Measurements from ENCODE around the gene LTBR.

LTBR gene

DNA sequence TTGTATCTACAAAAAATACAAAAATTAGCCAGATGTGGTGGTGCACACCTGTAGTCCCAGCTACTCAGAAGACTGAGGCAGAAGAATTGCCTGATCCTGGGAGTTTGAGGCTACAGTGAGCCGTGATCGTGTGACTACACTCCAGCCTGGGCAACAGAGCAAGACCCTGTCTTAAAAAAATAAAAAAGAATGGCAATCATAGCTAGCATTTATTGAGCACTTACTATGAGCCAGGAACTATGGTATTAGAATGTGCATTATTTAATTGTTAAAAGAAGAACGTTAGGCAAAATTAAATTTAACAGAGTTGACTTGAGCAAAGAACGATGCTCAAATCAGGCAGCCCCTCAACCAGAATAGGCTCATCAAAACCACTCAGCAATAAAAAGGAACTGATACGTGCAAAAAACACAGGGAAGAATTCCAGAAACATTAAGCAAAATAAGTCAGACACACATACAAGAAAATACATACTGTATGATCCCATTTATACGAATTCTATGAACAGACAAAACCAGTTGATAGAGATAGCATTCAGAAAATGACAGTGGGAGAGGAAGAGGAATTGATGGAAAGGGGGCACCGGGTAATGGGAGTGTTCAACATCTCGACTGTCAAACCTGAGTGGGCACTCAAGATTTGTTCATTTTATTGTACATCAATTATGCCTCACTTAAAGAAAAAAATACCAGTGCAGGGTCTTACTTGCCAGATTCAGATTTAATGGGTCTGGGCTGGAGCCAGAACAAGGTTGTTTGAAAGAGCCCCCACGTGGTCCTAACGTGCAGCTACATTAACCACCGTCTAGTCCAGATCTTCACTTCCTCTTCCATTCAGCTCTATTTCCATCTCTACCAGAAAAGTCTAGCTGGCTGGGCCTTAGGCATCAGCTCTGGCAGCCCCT lies 16.6 kb upstream of the LTBR start:
- in situ Hi-C loops (cut with MboI; ENCODE audit: low sequenced_read_pairs): no loop called here

DNA sequence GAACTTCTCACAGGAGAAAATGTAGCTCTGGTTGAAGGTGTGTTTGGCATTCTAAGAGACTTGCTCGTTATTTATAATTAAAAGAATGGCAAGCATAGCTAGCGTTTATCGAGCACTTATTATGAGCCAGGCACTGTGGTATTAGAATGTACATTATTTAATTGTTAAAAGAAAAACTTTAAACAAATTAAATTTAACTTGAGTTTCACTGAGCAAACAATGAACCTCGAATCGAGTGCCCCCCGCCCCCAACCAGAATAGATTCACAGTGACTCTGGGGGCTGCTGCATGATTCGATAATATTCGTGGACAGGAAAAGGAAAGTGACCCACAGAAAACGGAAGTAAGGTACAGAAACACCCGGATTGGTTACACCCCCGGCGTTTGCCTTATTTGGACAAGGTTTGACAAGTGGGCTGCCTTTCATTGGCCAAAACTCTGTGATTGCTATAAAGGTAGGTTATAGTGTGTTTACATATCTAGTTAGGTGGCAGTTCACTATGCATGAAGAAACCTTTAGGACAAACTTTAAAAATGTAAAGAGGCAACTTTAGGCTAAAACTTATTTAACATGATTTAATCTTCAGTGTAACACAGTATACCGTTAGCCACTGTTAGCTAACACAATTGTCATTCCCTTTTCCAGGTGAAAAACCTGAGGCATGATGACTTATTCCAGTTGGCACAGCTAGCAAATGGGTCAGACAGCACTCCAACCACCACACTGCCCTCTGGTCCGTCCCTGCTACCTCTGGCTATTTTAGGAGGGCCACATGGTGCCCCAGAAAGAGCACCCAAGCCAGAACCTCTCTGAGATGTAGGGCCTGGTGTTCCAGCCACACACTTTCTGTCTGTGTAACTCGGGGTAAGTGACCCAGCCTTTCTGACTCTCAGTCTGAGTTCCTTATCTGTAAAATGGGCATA lies 15.7 kb upstream of the LTBR start:
- in situ Hi-C loops (cut with MboI; ENCODE audit: low sequenced_read_pairs): no loop called here

DNA sequence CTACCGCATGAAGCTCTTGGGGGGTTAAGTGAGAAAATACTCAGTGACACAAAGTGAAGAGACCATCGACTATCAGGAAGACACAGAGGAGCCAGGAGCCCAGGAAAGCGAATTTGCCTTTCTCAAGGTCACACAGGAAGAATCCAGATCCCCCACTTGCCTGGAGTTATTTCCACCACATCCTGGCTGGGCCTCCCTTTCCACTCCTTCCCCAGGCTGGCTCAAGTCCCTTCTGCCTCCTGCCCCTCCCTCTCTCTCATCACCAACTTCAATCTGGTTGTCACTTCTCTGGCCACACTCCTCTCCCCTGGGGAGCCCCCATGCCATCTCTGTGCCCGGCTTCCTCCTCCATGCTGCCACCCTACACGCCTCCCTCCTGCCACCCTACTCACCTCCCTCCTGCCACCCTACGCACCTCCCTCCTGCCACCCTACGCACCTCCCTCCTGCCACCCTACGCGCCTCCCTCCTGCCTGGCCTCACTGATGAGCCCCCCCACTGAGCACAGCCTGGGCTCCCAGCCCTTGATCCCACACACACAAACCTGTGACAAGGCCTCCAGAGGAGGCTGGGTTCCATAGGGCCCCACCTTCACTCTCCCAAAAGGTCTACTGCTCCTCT lies 14.9 kb upstream of the LTBR start:
- in situ Hi-C loops (cut with MboI; ENCODE audit: low sequenced_read_pairs): no loop called here

DNA sequence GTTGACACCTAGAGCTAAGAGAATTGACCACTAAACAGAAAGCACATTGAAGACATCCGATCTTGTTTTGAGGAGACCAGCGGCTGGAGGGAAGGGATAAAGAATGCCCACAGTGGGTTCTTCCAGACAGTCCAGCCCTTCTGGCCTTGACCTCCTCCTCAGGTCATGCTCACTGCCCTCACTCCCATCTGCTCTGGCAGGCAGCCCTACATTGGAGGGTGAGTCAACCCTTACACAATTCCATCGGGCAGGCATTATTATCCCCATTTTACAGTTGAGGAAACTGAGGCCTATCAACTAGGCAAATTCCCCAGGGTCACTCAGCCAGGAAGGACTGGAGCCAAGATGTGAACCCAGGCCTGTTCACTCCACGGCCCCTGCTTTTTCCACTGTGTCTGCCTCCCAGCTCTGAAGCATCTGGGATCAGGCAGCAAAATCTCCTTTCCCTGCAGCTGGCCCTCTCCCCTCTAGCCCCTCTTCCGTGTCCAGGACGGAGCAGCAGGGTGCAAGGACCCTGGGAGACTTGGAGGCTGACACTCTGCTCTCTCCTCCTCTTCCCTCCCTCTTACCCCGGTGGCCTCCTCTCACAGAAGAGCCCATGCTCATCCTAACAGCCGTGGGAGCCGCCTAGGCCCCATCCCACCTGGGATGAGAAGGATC lies 13.9 kb upstream of the LTBR start:
- in situ Hi-C loops (cut with MboI; ENCODE audit: low sequenced_read_pairs): no loop called here

DNA sequence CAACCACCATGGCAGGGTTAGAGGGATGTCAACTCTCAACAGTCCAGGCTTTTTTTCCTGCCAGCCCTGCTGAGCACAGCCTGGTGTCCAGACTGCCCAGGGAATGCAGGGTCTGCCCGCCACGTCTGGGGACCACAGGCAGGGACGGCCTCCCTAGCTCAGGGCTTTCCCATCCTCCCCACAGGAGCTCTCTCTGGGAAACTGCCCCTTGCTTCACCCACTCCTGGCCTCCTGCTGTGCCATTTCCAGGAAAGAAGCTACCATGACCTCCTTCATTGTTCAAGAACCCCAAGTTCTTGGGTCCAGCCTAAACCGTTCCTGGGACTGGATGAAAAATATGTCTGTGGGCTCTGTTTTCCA lies 13.4 kb upstream of the LTBR start:
- in situ Hi-C loops (cut with MboI; ENCODE audit: low sequenced_read_pairs): no loop called here

DNA sequence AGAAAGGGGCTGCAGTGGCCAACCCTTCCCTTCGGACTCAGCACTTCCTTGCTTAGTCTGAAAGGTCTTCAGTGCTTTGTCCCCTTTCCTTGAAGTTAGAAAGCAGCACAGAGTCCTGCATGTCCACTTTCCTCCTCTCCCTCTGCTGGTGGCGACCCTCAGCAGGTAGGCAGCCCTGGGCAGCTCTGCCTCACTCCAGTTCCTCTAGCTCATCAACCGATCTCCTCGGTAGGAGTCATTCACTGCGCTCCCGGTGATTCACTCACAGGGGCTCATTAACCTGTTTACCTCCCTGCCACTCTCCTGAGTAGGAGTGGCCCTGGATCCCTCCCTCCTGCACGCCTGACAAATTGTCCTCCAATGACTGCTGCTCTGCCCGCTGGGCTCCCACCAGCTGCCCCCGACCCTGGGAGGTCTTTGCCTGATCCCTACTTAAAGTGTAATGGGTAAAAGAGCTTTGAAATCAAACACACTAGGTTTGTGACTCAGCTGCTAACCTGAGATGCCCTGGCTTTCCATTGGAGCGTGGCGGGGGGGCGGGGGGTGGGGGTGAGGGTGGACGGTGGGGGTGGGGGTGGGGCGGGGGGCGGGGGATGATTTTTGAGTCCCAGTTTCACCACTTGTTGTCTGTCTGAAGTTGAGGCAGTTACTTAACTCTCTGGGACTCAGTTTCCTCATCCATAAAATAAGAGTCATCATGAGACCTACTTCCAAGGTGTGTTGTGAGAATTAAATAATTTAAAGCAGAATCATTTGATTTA lies 12.8 kb upstream of the LTBR start:
- in situ Hi-C loops (cut with MboI; ENCODE audit: low sequenced_read_pairs): no loop called here

DNA sequence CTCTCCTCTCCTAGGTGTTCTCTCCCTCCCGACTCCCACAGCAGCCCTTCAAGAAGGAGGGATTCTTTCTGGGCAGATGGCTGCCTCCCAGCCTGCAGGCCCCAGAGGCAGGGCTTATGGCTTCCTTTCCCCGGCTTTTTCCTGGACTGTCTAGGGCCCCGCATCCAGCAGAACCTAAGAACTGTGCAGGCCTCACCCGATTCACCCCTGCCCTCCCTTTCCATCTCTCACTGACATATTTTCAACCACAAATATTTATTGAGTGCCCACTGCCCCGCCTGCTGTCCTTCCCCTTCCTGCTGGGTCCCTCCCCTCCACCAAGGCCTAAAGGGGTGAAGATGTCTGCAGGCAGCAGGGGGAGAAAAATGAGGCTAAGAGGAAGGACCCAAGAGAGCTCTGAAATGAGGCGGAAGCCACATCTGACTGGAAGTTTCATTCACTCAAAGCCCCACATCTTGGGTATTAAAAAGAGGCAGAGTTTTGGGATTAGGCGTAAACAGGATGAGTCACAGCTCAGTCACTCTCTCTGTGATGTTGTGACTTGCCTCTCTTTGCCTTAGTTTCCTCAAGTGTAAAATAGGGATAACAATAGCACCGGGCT lies 11.5 kb upstream of the LTBR start:
- in situ Hi-C loops (cut with MboI; ENCODE audit: low sequenced_read_pairs): no loop called here

DNA sequence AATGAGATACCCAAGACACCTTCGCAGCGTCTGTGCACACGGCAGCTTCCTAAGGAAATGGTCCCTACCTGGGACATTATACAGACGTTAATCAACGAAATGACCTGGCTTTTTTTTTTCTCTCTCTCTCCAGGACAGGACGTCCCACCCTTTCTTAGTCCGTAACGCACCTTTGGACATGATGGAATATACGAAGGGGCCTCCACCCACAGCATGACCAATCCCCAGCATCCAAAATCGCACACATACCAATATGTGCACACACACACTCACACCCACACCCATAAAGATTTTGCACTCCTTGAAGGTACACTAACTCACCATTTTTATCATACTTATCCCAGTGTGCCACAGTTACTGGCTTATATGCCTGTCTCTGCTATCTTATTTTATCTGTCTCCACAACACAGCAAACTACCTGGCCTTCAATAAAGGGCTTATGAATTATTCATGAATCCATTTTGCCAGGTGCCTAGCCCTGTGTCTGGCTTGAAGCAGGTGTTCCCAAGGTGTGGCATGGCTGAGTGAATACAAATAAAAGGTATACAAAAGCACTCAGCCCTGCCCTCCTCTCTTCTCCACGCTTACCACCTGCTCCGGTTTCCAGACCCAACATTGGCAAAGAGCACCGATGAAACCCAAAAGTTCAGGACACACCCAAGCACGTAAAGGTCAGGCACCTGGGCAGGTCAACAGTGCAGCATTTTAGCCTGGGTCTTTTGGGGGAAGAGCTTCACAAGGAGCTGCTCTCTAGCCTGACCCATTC lies 10.8 kb upstream of the LTBR start:
- in situ Hi-C loops (cut with MboI; ENCODE audit: low sequenced_read_pairs): no loop called here

DNA sequence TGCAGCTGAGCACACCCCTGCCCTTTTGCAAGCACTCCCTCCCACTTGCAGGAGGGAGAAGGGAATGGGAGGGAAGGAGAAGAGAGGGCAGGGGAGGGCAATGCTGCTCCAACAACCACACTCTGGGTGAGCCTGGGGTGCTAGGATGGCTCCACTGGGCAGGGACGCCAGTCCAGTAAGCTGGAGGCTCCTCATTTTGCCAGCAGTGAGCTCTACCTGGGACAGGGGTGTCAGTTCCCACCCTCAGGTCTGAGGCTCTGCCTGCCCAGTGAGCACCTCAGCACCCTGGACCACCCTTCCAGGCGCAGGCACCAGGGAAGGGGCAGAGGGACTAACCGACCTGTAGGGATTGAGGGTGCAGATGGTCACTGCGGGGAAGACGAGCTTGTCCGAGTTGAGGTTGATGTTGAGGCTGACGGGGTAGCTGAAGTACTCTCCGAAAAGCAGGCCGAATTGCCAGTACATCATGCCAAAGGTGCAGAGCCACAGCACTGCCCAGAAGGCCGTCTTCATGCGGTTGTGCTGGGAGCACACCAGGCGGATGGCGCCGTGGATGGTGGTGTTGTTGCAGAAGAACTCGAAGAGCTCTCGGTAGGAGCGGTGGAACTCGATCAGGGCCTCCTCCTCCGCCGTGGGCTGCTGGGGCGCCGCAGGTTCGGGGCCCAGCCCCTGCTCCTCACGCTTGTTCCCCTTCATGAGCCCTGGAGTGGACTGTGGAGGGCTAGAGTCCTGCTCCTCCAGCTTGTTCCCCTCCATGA lies 9.8 kb upstream of the LTBR start:
- in situ Hi-C loops (cut with MboI; ENCODE audit: low sequenced_read_pairs): no loop called here

DNA sequence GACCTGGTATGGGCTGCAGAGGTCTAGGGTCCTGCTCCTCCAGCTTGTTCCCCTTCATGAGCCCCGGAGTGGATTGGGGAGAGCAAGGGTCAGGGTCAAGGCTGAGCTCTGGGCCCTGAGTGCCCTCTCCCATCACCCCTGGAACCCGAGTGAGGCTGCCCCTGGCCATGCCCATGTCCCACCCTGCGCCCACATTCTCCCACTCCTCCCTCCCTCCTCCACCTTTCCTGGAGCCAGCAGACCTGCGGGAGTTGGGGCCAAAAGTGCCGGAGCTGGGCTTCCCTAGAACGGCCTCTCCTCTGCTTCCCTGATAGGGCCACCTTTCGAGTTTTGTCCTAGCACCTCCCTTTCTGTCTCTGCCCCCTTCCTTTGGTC lies 9.2 kb upstream of the LTBR start:
- in situ Hi-C loops (cut with MboI; ENCODE audit: low sequenced_read_pairs): no loop called here

DNA sequence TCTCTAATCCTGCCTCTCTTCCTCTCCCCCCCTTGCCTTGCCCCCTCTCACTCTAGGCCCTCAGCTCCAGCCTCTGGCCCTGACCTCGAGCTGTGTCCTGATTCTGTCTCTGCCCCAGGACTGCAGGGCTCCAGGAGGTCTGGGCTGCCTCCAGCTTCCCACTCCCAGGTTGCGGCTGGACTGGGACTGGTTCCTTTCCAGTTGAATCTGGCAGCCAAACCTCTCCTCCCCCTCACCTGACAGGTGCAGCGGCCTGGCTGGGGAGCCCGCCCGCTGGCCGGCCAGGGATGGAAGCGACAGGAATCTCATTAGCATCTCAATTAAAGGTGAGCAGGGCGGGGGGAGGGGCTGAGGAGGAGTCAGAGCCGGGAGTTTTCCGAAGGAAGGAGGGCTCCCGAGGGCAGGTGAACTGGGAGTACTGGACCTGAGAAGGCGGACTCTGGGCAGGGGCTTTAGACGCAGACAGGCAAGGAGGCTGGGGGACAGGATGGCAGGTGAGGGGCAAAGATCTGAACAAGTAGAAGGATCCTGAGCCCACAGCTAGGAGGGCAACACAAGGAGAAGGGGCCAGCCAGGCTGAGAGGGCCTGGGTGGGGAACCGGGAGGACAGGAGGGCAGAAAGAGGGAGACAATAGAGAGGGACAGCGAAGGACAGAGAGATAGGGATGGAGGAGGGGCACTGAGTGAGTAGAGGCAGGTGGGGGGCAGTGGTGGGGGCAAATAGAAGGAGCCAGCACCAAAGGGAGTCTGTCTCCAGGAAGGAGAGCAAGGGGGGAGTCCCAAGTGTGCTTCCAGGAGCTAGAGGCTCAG lies 8.5 kb upstream of the LTBR start, which contains the start of gene SCNN1A:
TSS of gene SCNN1A (minus strand) at position 295 of the 810 bp plus-strand sequence. CDS start 780 bp downstream, outside the sequence.
- in situ Hi-C loops (cut with MboI; ENCODE audit: low sequenced_read_pairs): no loop called here

DNA sequence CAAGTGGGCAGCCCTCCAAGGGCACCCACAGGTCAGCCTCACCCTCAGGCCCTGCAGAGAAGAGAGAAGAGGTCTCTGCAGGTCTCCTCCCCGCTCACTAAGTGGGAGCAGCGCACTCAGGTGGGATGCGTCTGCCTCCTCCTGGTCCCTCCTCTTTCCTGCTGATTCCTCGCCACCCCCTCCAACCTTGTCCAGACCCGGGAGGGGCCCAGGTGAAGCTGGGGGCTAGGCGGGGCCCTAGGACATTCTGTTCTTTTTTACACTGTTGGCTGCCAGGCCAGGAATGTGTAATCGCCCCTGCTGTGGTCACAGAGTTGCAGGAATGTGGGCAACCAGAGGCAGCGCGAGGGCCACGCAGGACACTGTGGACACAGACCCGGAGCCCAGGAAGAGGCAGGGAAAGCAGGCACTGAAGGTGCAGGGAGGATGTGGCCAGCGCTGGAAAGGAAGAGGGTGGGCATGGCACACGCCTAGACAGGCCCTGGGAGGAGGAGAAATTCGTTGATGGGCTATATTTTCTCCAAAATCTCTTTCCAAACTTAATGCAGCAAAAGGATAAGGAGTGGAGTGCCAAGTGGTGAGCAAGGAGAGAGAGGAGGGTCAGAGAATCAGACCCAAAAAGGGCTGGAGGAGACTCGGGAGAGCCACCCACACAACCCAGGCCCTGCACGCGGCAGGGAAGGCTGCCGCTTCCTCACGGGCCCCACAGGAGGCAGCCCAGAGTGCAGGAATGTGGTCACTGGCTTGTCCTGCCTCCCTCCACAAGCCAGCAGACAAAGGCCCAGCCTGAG lies 7.7 kb upstream of the LTBR start:
- in situ Hi-C loops (cut with MboI; ENCODE audit: low sequenced_read_pairs): no loop called here

DNA sequence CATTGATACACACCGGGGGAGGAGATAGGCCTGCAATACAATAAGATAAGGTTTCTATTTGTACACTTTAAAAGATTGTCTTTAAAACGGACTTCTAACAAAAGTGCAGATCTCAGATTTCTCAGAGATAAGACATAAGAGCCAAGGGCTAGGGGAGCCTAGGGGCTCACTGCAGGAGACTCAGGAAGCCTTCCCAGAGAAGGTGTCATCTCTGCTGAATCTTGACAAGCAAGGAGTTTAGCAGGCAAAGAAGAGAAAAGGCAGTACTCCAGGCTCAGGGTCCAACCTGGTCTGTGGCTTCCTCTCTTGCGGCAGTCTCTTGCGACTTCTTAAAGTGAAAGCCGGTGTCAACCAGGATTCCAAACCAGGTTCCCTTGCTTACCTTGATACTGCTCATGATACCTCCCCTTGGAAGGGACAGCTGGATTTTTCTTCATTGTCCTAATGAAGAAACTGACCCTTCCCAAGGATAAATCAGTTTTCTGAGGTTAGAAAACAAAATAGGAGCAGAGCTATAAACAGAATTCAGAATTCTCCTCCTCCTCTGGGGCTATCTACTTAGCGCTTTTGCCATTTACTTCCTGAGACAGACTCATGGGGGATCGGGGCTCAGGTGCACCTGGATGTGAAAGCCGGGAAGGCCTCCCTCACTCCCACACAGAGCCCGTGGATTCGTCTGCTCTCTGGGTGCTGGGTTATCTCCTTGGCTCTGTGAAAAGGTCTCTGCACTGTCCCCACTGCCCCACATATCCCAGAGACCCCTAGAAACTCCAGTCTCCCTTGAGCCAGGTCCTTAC lies 6.9 kb upstream of the LTBR start:
- in situ Hi-C loops (cut with MboI; ENCODE audit: low sequenced_read_pairs): no loop called here

DNA sequence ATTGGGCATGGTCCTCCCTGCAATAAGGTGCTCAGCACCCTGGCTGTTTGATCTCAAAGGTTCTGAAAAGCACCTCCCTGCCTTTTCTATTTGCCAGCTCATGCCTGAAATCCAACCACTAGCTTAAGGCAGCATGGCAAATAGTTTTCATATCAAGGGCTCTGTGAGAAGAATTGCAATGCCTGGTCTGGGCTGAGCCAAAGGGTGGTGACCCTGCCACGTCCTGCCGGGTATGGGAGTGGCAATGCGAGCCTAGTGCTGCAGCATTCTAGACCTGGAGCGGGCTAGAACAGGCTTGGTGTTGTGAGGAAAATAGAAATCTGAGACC lies 6.3 kb upstream of the LTBR start:
- in situ Hi-C loops (cut with MboI; ENCODE audit: low sequenced_read_pairs): no loop called here

DNA sequence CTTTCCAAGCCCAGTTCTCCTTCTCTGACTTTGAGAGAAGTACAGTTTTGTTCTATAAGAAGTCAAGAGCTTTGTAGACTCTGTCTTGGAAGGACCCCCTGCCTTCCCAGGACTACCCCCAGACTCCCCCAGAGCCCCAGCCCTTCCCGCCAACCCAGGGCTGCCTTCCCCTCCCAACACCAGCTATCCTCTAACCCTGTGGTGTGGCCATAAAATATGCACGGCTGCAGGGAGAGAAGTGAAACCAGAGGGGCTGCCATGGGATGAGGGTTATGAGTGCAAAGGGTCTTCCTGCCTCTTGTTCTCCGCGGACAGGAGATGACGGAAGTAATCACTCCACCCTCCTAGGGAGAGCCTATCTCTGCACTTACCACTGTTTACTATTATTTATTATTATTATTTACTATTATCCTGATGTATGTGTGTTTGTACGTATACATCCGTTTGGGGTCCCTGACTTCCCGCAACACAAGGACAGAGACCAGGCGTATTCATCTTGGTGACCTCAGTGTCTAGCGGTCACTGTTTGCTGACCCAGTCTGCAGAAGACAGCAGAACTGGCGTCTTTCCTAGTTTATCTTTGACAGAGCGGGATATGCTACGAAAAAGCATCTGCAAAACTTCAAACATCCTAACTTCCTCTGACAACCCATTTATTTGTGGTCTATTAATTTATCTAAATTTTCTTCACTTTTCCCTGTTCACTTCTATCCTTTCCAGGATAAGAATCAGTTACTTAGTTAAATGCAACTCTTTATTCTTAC lies 5.1 kb upstream of the LTBR start:
- in situ Hi-C loops (cut with MboI; ENCODE audit: low sequenced_read_pairs): no loop called here
